Stimulated activated CD4-positive, alpha-beta T cell treated with anti-CD3 and anti-CD28 coated beads, Interleukin-4, amount 100 ng/mL, for 24 hours (primary cell): ENCODE data around the gene CRYBB2.
"Not testable (repeated sequence)": the region's sequence is repeated elsewhere in the genome, so short reads cannot be mapped to it uniquely, and the experiment has no call there.

ENCODE experiments used
- DNase-seq: peaks from one replicate; pipeline ENCODE4 v3.0.0-alpha.2; 2020

The CRYBB2 gene

GRCh38 chr22:25200967-25201366, 18.5 kb upstream of the CRYBB2 start:
- no peak for DNase-seq

- no peak for DNase-seq
Observed at GRCh38 chr22:25201557-25202273, 17.7 kb upstream of the CRYBB2 start.

GRCh38 chr22:25202290-25202921, 17.0 kb upstream of the CRYBB2 start:
- peak; percentile 61 for DNase-seq

- DNase-seq, result no peak
Observed at GRCh38 chr22:25203082-25203481, 16.4 kb upstream of the CRYBB2 start.

- DNase-seq, result not testable (repeated sequence)
Observed at GRCh38 chr22:25204547-25204946, 14.9 kb upstream of the CRYBB2 start.

- no peak for DNase-seq
Observed at GRCh38 chr22:25205847-25206246, 13.6 kb upstream of the CRYBB2 start.

GRCh38 chr22:25206998-25207397, 12.4 kb upstream of the CRYBB2 start:
- no peak for DNase-seq

- DNase-seq, result no peak
Observed at GRCh38 chr22:25207553-25208157, 11.8 kb upstream of the CRYBB2 start.

GRCh38 chr22:25208328-25208727, 11.1 kb upstream of the CRYBB2 start:
- no peak for DNase-seq

GRCh38 chr22:25208743-25209505, 10.5 kb upstream of the CRYBB2 start:
- DNase-seq, result no peak

- no peak for DNase-seq
Observed at GRCh38 chr22:25210793-25211192, 8.6 kb upstream of the CRYBB2 start.

GRCh38 chr22:25212337-25212736, 7.1 kb upstream of the CRYBB2 start:
- DNase-seq, result no peak

- no peak for DNase-seq
Observed at GRCh38 chr22:25213221-25213620, 6.2 kb upstream of the CRYBB2 start.

GRCh38 chr22:25216230-25216629, 3.2 kb upstream of the CRYBB2 start:
- no peak for DNase-seq

GRCh38 chr22:25219948-25220442, 556 bp downstream of the CRYBB2 start:
- no peak for DNase-seq

- DNase-seq, result no peak
Observed at GRCh38 chr22:25221790-25222189, 2.4 kb downstream of the CRYBB2 start.

GRCh38 chr22:25223269-25223850, 3.9 kb downstream of the CRYBB2 start:
- no peak for DNase-seq

- DNase-seq, result no peak
Observed at GRCh38 chr22:25228822-25229221, 9.4 kb downstream of the CRYBB2 start.

- DNase-seq, result not testable (repeated sequence)
Observed at GRCh38 chr22:25230760-25231159, 11.3 kb downstream of the CRYBB2 start.

- no peak for DNase-seq
Observed at GRCh38 chr22:25232301-25232700, 12.9 kb downstream of the CRYBB2 start.

- not testable (repeated sequence) for DNase-seq
Observed at GRCh38 chr22:25233706-25234105, 14.3 kb downstream of the CRYBB2 start.

GRCh38 chr22:25235547-25236290, 16.3 kb downstream of the CRYBB2 start:
- peak; percentile 70 for DNase-seq
